IMR-90 (cell line): ENCODE measurements around the gene TGFBI. TPM values are rescaled to one million over a fixed set of nuclear protein-coding genes. Genes with fewer than 3 reads are reported as not detected.

Experiments used
- ATAC-seq: fragments of 200-7000 bp; cut with Tn5 transposase; 2 replicates; pipeline ENCODE4 v1.9.1; 2020; ENCODE audit warnings: low read depth, mild to moderate bottlenecking, moderate library complexity
- BruUV-seq: library from RNA; stranded (reverse); fragments of 400-500 nt; replicated peaks from 2 replicates; lab custom pipeline; 2021; lab: Mats Ljungman, UMichigan
- CTCF ChIA-PET: fragments of 300-600 bp; formaldehyde crosslinking; extraction: SDS; loops from one replicate; lab custom pipeline; 2021; ENCODE audit warnings: antibody characterized with exemption; lab: Yijun Ruan, JAX
- POLR2A ChIA-PET: fragments of 300-600 bp; sonication (Branson Sonifier 250); formaldehyde crosslinking; loops from one replicate; lab custom pipeline; 2022; ENCODE audit warnings: antibody characterized with exemption; ENCODE audit not compliant: unreplicated experiment; lab: Charles Lee
- DNase-seq: peaks from one replicate; pipeline ENCODE4 v3.0.0; 2013
- H2AFZ ChIP-seq: replicated peaks from 2 replicates; pipeline ENCODE3; 2013; ENCODE audit warnings: low read length, mild to moderate bottlenecking; ENCODE audit not compliant: poor library complexity
- H2AK5ac ChIP-seq: 2 replicates; pipeline ENCODE4 v1.6.1; 2013; ENCODE audit warnings: low read depth, low read length, inconsistent platforms
- H2AK9ac ChIP-seq: replicated peaks from 2 replicates; pipeline ENCODE3; 2013; ENCODE audit warnings: mild to moderate bottlenecking, low read depth, low read length, moderate library complexity; ENCODE audit not compliant: poor library complexity
- H2BK120ac ChIP-seq: 2 replicates; pipeline ENCODE4 v1.6.1; 2013; ENCODE audit warnings: low read depth, low read length, inconsistent platforms
- H2BK15ac ChIP-seq: 3 replicates; pipeline ENCODE4 v1.6.1; 2013; ENCODE audit warnings: low read depth, low read length, inconsistent platforms
- H2BK20ac ChIP-seq: 2 replicates; pipeline ENCODE4 v1.6.1; 2013; ENCODE audit warnings: low read depth, mild to moderate bottlenecking, inconsistent platforms, low read length, moderate library complexity
- H2BK5ac ChIP-seq: 2 replicates; pipeline ENCODE4 v1.6.1; 2013; ENCODE audit warnings: mild to moderate bottlenecking, low read depth, low read length, inconsistent platforms; ENCODE audit not compliant: poor library complexity, severe bottlenecking
- H3K14ac ChIP-seq: replicated peaks from 2 replicates; pipeline ENCODE4 v1.6.1; 2013; ENCODE audit warnings: low read depth, low read length, inconsistent platforms
- H3K18ac ChIP-seq: 2 replicates; pipeline ENCODE4 v1.6.1; 2013; ENCODE audit warnings: low read depth, low read length, control low read depth
- H3K23ac ChIP-seq: 2 replicates; pipeline ENCODE4 v1.6.1; 2013; ENCODE audit warnings: low read depth, low read length, inconsistent platforms
- H3K27ac ChIP-seq: 2 replicates; pipeline ENCODE4 v1.5.1; 2013; ENCODE audit warnings: mild to moderate bottlenecking, control low read depth, low read length; ENCODE audit not compliant: insufficient read depth
- H3K27me3 ChIP-seq: 2 replicates; pipeline ENCODE4 v1.6.1; 2013; ENCODE audit warnings: low read length; ENCODE audit not compliant: control insufficient read depth, insufficient read depth
- H3K36me3 ChIP-seq: 2 replicates; pipeline ENCODE4 v1.6.1; 2013; ENCODE audit warnings: low read length, mixed read lengths; ENCODE audit not compliant: control insufficient read depth, insufficient read depth
- H3K4ac ChIP-seq: 2 replicates; pipeline ENCODE4 v1.6.1; 2013; ENCODE audit warnings: low read depth, low read length, inconsistent platforms
- H3K4me1 ChIP-seq: 2 replicates; pipeline ENCODE4 v1.6.1; 2013; ENCODE audit warnings: low read length, mixed read lengths; ENCODE audit not compliant: control insufficient read depth, insufficient read depth
- H3K4me2 ChIP-seq: 2 replicates; pipeline ENCODE4 v1.6.1; 2013; ENCODE audit warnings: low read depth, mild to moderate bottlenecking, control low read depth, low read length, moderate library complexity
- H3K4me3 ChIP-seq: 2 replicates; pipeline ENCODE4 v1.5.1; 2013; ENCODE audit warnings: low read depth, mild to moderate bottlenecking, control low read depth, low read length, moderate library complexity; ENCODE audit not compliant: insufficient read depth
- H3K56ac ChIP-seq: 2 replicates; pipeline ENCODE4 v1.6.1; 2013; ENCODE audit warnings: low read length, inconsistent platforms; ENCODE audit not compliant: insufficient read depth; ENCODE audit errors: extremely low read depth
- H3K79me1 ChIP-seq, 2 experiments: 2 replicates each; pipeline ENCODE4 v1.6.1; 2013; ENCODE audit warnings: low read length in 2 of 2, inconsistent platforms in 1 of 2, low read depth in 1 of 2
- H3K9ac ChIP-seq: 2 replicates; pipeline ENCODE4 v1.6.1; 2013; ENCODE audit warnings: low read depth, low read length, control low read depth
- H3K9me1 ChIP-seq: 2 replicates; pipeline ENCODE4 v1.6.1; 2013; ENCODE audit warnings: low read length, inconsistent platforms; ENCODE audit not compliant: insufficient read depth
- H3K9me3 ChIP-seq: 2 replicates; pipeline ENCODE4 v1.6.1; 2013; ENCODE audit warnings: low read length; ENCODE audit not compliant: control insufficient read depth, insufficient read depth
- H4K20me1 ChIP-seq: 2 replicates; pipeline ENCODE4 v1.6.1; 2013; ENCODE audit warnings: low read length, inconsistent platforms; ENCODE audit not compliant: insufficient read depth
- H4K5ac ChIP-seq: 2 replicates; pipeline ENCODE4 v1.6.1; 2013; ENCODE audit warnings: mild to moderate bottlenecking, low read depth, low read length, control low read depth
- H4K8ac ChIP-seq, 2 experiments: 2 replicates each; pipeline ENCODE4 v1.6.1; 2013; ENCODE audit warnings: low read depth in 2 of 2, low read length in 2 of 2, control low read depth in 1 of 2, inconsistent platforms in 1 of 2
- H4K91ac ChIP-seq: 2 replicates; pipeline ENCODE4 v1.6.1; 2013; ENCODE audit warnings: low read depth, low read length, inconsistent platforms; ENCODE audit not compliant: insufficient read depth
- CEBPB ChIP-seq: IDR thresholded peaks from 2 replicates; pipeline ENCODE4 v1.6.1; 2012; ENCODE audit warnings: low read depth, low read length, improper control_type of control experiment
- MAFK ChIP-seq: IDR thresholded peaks from 2 replicates; pipeline ENCODE4 v1.6.1; 2012; ENCODE audit warnings: low read depth, low read length, improper control_type of control experiment
- RAD21 ChIP-seq: IDR thresholded peaks from 2 replicates; pipeline ENCODE4 v1.6.1; 2012; ENCODE audit warnings: low read length, improper control_type of control experiment
- RCOR1 ChIP-seq: IDR thresholded peaks from 2 replicates; pipeline ENCODE4 v1.6.1; 2012; ENCODE audit warnings: mild to moderate bottlenecking, low read length, improper control_type of control experiment; ENCODE audit not compliant: insufficient replicate concordance
- WGBS, 2 experiments: methylation state at CpG; one replicate each; pipeline versions ENCODE4 v1.1.5 to v1.1.7; 2013; ENCODE audit warnings: missing lambda C conversion rate in 2 of 2; ENCODE audit not compliant: insufficient read length in 1 of 2; ENCODE audit errors: extremely low coverage in 2 of 2; 5-methylcytosine and 5-hydroxymethylcytosine counted together
- dilution Hi-C: fragments of 300-500 bp; cut with HindIII; formaldehyde crosslinking; loops from one replicate; pipeline ENCODE4 v1.14.3; 2018; ENCODE audit warnings: low sequenced_read_pairs; ENCODE audit not compliant: unreplicated experiment
- in situ Hi-C: fragments of 300-500 bp; cut with MboI; formaldehyde crosslinking; loops from 3 replicates; pipeline ENCODE4 v1.14.3; 2019; ENCODE audit warnings: low sequenced_read_pairs, inconsistent platforms, mixed read lengths
- intact Hi-C: fragments of 100-400 bp; cut with micrococcal nuclease; formaldehyde crosslinking; loops from 2 replicates; pipeline ENCODE4 v1.10.0; 2022
- polyA plus RNA-seq, 3 experiments: library from polyadenylated mRNA; depleted of rRNA; stranded (reverse); fragments of >200 nt; gene quantifications; 2 replicates each; pipeline ENCODE4 v1.2.3, GENCODE V29; 2012; ENCODE audit warnings: low replicate concordance in 1 of 3
- total RNA-seq: library from RNA; depleted of rRNA; stranded (reverse); fragments of >200 nt; gene quantifications from 2 replicates; pipeline ENCODE4 v1.2.3, GENCODE V29; 2012

The TGFBI gene
- total and polyA plus RNA-seq, 2 of the 4 experiments (the other 2 are of a cell fraction): 618 to 1,551 TPM

- no peak for TF ChIP-seq RCOR1
Measured at GRCh38 chr5:136011414-136012001, 17.3 kb upstream of the TGFBI start (continued).

GRCh38 chr5:136012041-136012804, 16.6 kb upstream of the TGFBI start:
- Histone ChIP-seq H4K5ac (peak overlapping the region; percentile 15), H3K4me3 (no peak overlapping the region), H2BK20ac (peak overlapping the region; percentile 95), H3K27me3 (no peaks in the 10 kb centered on the region), H2BK5ac (peak overlapping the region; percentile 92), H3K27ac (peak overlapping the region; percentile 78), H4K8ac (peak overlapping the region; percentile 53 to 81; a peak in 2 of 4 replicates), H2AK9ac (no peak overlapping the region), H3K79me1 (0 out of 4 replicates have a peak, but pooled peaks cover 0 to 7% of the 10 kb centered on the region in 2 experiments), H3K4me1 (peaks cover 23% of the 10 kb centered on the region), H3K4me2 (no peak overlapping the region), H4K91ac (peak overlapping the region; percentile 30), H4K20me1 (no peaks in the 10 kb centered on the region), H3K36me3 (no peaks in the 10 kb centered on the region), H3K23ac (peak overlapping the region; percentile 84), H2BK120ac (peak overlapping the region; percentile 94), H3K56ac (peak overlapping the region; percentile 72), H3K9me1 (peaks cover 18% of the 10 kb centered on the region), H3K4ac (peak overlapping the region; percentile 91), H2AK5ac (peak overlapping the region; percentile 15; the same call in 1 of the 2 replicates), H2BK15ac (peak overlapping the region; percentile 86), H3K18ac (peak overlapping the region; percentile 55), H3K9me3 (no peaks in the 10 kb centered on the region), H3K9ac (no peak overlapping the region; the same call in 1 of the 2 replicates), H3K14ac (peak overlapping the region; percentile 57), H2AFZ (no peak overlapping the region)
- ATAC-seq (peak; percentile 9; the same call in 1 of the 2 replicates), DNase-seq (peak; percentile 63)
- in situ Hi-C loops (no loop called here), dilution Hi-C loops (no loop called here), intact Hi-C loops (no loop called here)
- BruUV-seq: no TSS peak
- TF ChIP-seq RAD21 (no peak), MAFK (peak; percentile 80), CEBPB (peak; percentile 94)
- POLR2A ChIA-PET: interaction anchor here (0.7 to 1.6 kb wide), 2 partner anchors 19 to 20 kb away, joined by 3 to 4 read pairs; no protein-coding TSS in a partner anchor
- CTCF ChIA-PET: interaction anchor here (1.5 kb wide), 1 partner anchor 14 kb away, joined by 4 read pairs; no protein-coding TSS in a partner anchor
- WGBS, 2 experiments: no CpG with 5 or more reads among the region's 3 CpGs
